NCI-H226 (cell line): Measurements from ENCODE around the gene DHRS7B.
"Not testable (repeated sequence)": the region's sequence is repeated elsewhere in the genome, so short reads cannot be mapped to it uniquely, and the experiment has no call there.

Source experiments
- DNase-seq: peaks from one replicate; pipeline ENCODE4 v3.0.0-alpha.2; 2015

Gene DHRS7B

GRCh38 chr17:21126645-21127508 lies at the start of gene DHRS7B:
DHRS7B (plus strand) TSS chr17:21126964; CDS start chr17:21126972, 8 bp downstream.
- peak; percentile 86 for DNase-seq

- no peak for DNase-seq
Measured at GRCh38 chr17:21077281-21077680, 49.5 kb upstream of the DHRS7B start.

GRCh38 chr17:21078016-21078780 lies 48.6 kb upstream of the DHRS7B start:
- DNase-seq = no peak

GRCh38 chr17:21079196-21079595 lies 47.6 kb upstream of the DHRS7B start:
- DNase-seq = no peak

- no peak for DNase-seq
Measured at GRCh38 chr17:21082001-21082436, 44.7 kb upstream of the DHRS7B start.

- DNase-seq = not testable (repeated sequence)
Measured at GRCh38 chr17:21085280-21085679, 41.5 kb upstream of the DHRS7B start.

GRCh38 chr17:21085707-21086106 lies 41.1 kb upstream of the DHRS7B start:
- DNase-seq = no peak

- DNase-seq = no peak
Measured at GRCh38 chr17:21089145-21089544, 37.6 kb upstream of the DHRS7B start.

GRCh38 chr17:21089933-21090901 lies 36.5 kb upstream of the DHRS7B start:
- DNase-seq = no peak

- no peak for DNase-seq
Measured at GRCh38 chr17:21090902-21091618, 35.7 kb upstream of the DHRS7B start.

- DNase-seq = no peak
Measured at GRCh38 chr17:21094298-21094704, 32.5 kb upstream of the DHRS7B start.

GRCh38 chr17:21095735-21096134 lies 31.0 kb upstream of the DHRS7B start:
- no peak for DNase-seq

- no peak for DNase-seq
Measured at GRCh38 chr17:21096874-21097273, 29.9 kb upstream of the DHRS7B start.

GRCh38 chr17:21098934-21099689 lies 27.7 kb upstream of the DHRS7B start:
- peak; percentile 63 for DNase-seq

GRCh38 chr17:21100636-21101035 lies 26.1 kb upstream of the DHRS7B start:
- no peak for DNase-seq

GRCh38 chr17:21104608-21105007 lies 22.2 kb upstream of the DHRS7B start:
- DNase-seq = no peak

GRCh38 chr17:21105064-21105894 lies 21.5 kb upstream of the DHRS7B start:
- DNase-seq = no peak

GRCh38 chr17:21106316-21106715 lies 20.4 kb upstream of the DHRS7B start:
- DNase-seq = no peak

GRCh38 chr17:21107067-21107650 lies 19.6 kb upstream of the DHRS7B start:
- DNase-seq = not testable (repeated sequence)

- no peak for DNase-seq
Measured at GRCh38 chr17:21108651-21109050, 18.1 kb upstream of the DHRS7B start.
